Activated CD4-positive, alpha-beta T cell treated with anti-CD3 and anti-CD28 coated beads for 1 hour (primary cell): ENCODE data around the gene ZNF426.

Experiments used
- DNase-seq: peaks from one replicate; pipeline ENCODE4 v3.0.0-alpha.2; 2020

The ZNF426 gene

DNA sequence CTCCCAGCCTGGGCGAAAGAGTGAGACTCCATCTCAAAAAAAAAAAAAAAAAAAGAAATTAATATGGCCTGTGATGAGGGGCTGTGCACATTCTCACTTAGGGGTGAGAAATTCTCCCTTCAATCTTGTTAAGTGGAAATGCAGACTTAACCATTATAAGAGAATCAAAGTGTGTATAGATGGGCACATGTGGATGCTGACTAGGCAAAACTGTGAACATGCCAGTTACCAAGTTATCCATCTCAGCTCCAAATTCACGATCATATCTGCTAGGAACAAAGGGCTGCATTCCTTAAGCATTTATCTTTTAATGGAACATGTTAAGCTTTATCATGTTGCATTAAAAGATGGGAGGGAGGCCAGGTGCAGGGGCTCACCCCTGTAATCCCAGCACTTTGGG lies 44.3 kb downstream of the ZNF426 start:
- no peak for DNase-seq

DNA sequence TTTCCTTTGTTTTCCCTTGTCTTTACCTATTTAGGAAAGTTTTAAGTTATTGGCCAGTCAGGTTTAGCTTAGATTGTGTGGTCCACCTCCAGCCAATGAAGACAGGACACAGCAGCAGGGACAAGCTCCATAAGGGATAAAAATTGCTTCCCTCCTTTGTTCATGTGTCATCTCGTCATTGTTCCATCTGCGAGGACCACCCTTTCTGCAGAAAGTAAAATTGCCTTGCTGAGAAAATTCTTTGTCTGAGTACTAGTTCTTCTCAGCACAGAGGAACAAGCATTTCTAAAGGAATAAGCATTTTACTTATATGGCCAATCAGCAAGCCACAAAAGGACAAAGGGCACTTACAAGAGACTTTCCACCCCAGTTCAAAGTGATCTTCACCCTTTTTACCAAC lies 51.4 kb downstream of the ZNF426 start:
- DNase-seq = no peak

DNA sequence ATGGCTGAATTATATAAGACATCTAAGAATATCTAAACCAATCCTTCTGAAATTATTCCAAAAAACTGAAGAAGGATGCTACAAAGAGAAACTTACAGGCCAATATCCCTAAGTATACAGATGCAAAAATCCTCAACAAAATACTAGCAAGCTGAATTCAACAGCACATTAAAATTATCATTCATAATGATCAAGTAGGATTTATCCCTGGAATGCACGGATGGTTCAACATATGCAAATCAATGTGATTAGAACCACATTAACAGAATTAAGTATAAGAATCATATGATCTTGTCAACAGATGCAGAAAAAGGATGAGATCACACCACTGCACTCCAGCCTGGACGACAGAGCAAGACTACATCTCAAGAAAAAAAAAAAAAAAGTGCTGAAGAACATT lies 53.3 kb downstream of the ZNF426 start:
- DNase-seq = no peak

DNA sequence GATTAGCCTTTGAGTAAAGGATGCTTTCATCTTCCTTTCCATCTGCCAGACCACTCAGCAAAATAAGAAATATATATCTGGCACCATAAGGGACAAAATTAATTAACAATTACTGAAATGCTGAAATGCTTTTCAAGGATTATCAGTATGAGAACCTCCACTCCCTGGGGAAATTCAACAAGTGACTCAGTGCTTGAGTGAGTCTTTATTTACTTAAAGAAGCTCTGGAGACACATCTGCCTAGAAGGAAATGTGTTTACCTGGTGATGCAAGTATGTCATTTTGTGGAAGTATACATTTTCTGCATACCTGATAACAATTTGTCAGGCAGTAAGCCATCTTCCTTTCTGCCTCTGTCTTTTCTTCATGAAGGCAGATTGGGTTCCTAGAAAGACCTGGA lies 63.5 kb downstream of the ZNF426 start:
- DNase-seq = no peak
